Measurements from ENCODE around the gene LCOR. TPM values are rescaled to one million over a fixed set of nuclear protein-coding genes. Genes with fewer than 3 reads are reported as not detected.

The LCOR gene
- total and polyA plus RNA-seq, 12 donors, result 1.6 to 28.8 (median 23.7) TPM

- ATAC-seq (no peak), DNase-seq (no peak)
- Histone ChIP-seq H3K4me3 (no peak overlapping the region), H3K27me3 (no peaks in the 10 kb centered on the region), H3K36me3 (no peaks in the 10 kb centered on the region), H3K27ac (no peak overlapping the region), H3K4me1 (peaks cover 0 to 21% (median 14%) of the 10 kb centered on the region in 9 donors), H3K9me3 (no peaks in the 10 kb centered on the region)
- intact Hi-C loops (cut with DNase I), result loop anchor here in 2 of 10 donors (5.0 to 10.0 kb wide), 2 partner anchors 92 to 250 kb away; no protein-coding TSS in a partner anchor
- TF ChIP-seq, protein P1, sequence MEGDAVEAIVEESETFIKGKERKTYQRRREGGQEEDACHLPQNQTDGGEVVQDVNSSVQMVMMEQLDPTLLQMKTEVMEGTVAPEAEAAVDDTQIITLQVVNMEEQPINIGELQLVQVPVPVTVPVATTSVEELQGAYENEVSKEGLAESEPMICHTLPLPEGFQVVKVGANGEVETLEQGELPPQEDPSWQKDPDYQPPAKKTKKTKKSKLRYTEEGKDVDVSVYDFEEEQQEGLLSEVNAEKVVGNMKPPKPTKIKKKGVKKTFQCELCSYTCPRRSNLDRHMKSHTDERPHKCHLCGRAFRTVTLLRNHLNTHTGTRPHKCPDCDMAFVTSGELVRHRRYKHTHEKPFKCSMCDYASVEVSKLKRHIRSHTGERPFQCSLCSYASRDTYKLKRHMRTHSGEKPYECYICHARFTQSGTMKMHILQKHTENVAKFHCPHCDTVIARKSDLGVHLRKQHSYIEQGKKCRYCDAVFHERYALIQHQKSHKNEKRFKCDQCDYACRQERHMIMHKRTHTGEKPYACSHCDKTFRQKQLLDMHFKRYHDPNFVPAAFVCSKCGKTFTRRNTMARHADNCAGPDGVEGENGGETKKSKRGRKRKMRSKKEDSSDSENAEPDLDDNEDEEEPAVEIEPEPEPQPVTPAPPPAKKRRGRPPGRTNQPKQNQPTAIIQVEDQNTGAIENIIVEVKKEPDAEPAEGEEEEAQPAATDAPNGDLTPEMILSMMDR (IDR thresholded peaks at IDR 0.05), result no peak
- 82 to 84% methylated on average over 15 of the region's 15 CpGs for WGBS, 2 donors
Observed at GRCh38 chr10:97016728-97017473, 184.8 kb downstream of the LCOR start.

GRCh38 chr10:97017474-97017903, 185.4 kb downstream of the LCOR start:
- Histone ChIP-seq H3K36me3 (no peaks in the 10 kb centered on the region), H3K27ac (no peak overlapping the region), H3K4me1 (peaks cover 0 to 21% (median 14%) of the 10 kb centered on the region in 9 donors), H3K27me3 (no peaks in the 10 kb centered on the region), H3K9me3 (no peaks in the 10 kb centered on the region), H3K4me3 (no peak overlapping the region)
- ATAC-seq (no peak), DNase-seq (no peak)
- TF ChIP-seq, protein P1 (IDR thresholded peaks at IDR 0.05), result no peak
- intact Hi-C loops (cut with DNase I), result loop anchor here in 2 of 10 donors (5.0 to 10.0 kb wide), 2 partner anchors 93 to 250 kb away; no protein-coding TSS in a partner anchor
- 84 to 86% methylated on average over 5 of the region's 5 CpGs for WGBS, 2 donors

DNA sequence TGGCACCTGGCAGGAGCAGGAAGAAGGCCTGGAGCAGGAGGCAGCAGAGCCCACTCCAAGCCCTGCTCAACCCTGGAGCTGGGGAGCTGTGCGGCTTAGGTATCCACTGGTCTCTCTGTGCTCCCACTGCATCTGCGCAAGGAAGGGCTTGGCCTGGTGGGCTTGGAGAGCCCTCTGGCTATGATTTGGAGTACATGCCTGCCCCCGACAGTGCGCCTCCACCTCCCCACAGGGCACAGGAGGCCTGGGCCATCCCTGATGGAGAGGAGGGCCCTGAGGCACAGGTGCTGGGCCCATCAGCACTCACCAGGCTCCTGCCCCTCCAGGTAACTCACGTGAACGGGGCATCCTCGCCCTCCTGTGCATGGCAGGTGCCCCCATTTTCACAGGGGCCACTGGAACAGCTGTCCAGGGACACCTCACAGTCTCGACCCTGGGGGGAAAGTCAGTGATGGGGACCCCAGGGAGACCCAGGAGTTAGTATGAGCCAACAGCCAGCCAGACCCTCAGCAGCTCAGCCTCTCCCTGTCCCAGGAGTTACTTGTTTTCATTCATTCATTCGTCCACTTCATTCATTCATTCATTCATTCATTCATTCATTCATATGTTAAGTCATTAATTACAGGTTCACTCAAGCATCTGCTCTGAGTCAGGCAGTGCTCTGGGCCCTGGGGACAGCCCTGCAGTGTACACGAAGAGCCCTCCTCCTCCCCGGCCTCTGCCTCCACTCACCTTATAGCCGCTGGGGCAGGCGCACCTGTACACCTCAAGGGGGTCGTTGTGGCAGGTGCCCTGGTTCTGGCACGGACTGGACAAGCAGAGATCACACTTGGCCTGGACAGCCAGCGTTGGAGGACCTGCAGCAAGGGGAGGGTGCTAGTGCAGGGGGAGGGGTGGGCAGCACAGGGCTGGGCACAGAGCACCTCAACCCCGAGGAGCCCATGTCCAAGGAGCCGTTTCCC, 186.4 kb downstream of the LCOR start:
- 89 to 90% methylated on average over 18 of the region's 18 CpGs for WGBS, 2 donors
- DNase-seq, result no peak

More for the DNA sequence above, 186.4 kb downstream of the LCOR start:
- TF ChIP-seq, protein P1 (IDR thresholded peaks at IDR 0.05), result no peak
- Histone ChIP-seq H3K27ac (no peak overlapping the region), H3K4me1 (peaks cover 1 to 21% (median 15%) of the 10 kb centered on the region in 9 donors), H3K9me3 (no peaks in the 10 kb centered on the region), H3K36me3 (no peaks in the 10 kb centered on the region), H3K4me3 (no peak overlapping the region), H3K27me3 (no peaks in the 10 kb centered on the region)
- no peak for ATAC-seq
- intact Hi-C loops (cut with DNase I), result loop anchor here in 2 of 10 donors (5.0 to 10.0 kb wide), 2 partner anchors 94 to 251 kb away; no protein-coding TSS in a partner anchor
